ENCODE results near the gene TBC1D2B.
"Not testable (repeated sequence)": the region's sequence is repeated elsewhere in the genome, so short reads cannot be mapped to it uniquely, and the experiment has no call there.

- TF ChIP-seq NR2F2 (IDR thresholded peaks at IDR 0.05); REST (IDR thresholded peaks at IDR 0.05); CTCF (IDR thresholded peaks at IDR 0.05; ENCODE audit: low read depth, low read length, missing input control); FOXA1 (IDR thresholded peaks at IDR 0.05); RAD21 (IDR thresholded peaks at IDR 0.05); ATF3 (IDR thresholded peaks at IDR 0.05); MAX (IDR thresholded peaks at IDR 0.05); JUND (IDR thresholded peaks at IDR 0.05); FOXA2 (IDR thresholded peaks at IDR 0.05); YY1 (IDR thresholded peaks at IDR 0.05); TAF1 (conservative IDR thresholded peaks at IDR 0.05); RXRA (IDR thresholded peaks at IDR 0.05); SP1 (IDR thresholded peaks at IDR 0.05): not testable (repeated sequence)
These were observed 99.4 kb downstream of the TBC1D2B start for GRCh38 chr15:77977903-77978758.

All from liver (tissue), 3 donors.